Testis (tissue), 3 donors: Measurements from ENCODE around the gene SIL1. TPM values are rescaled to one million over a fixed set of nuclear protein-coding genes. Genes with fewer than 3 reads are reported as not detected.

Experiments used
- DNase-seq: peaks from one replicate; pipeline ENCODE4 v3.0.0-alpha.2; 2019
- H3K27ac ChIP-seq, 2 donors: fragments of 200-600 bp; sonication (generic); one replicate each; pipeline ENCODE4 v1.5.1; 2019
- H3K27me3 ChIP-seq: fragments of 200-600 bp; sonication (generic); one replicate; pipeline ENCODE4 v1.5.1; 2019
- H3K36me3 ChIP-seq: fragments of 200-600 bp; sonication (generic); one replicate; pipeline ENCODE4 v1.5.1; 2017; ENCODE audit warnings: low read depth; ENCODE audit errors: missing control alignments
- H3K4me1 ChIP-seq: fragments of 200-600 bp; sonication (generic); one replicate; pipeline ENCODE4 v1.5.1; 2019
- H3K4me3 ChIP-seq, 2 donors: fragments of 200-600 bp; sonication (generic); one replicate each; pipeline ENCODE4 v1.5.1; 2017 to 2019
- H3K9me3 ChIP-seq: fragments of 200-600 bp; sonication (generic); one replicate; pipeline ENCODE4 v1.5.1; 2017
- CTCF ChIP-seq, 3 experiments: fragments of 450-650 bp in 2 of 3; fragments of 200-600 bp in 1 of 3; sonication (generic) in 1 of 3; IDR thresholded peaks; one replicate each; pipeline ENCODE4 v1.5.1; 2016 to 2019; ENCODE audit warnings: antibody characterized with exemption in 3 of 3, mild to moderate bottlenecking in 2 of 3, moderate library complexity in 1 of 3
- POLR2A ChIP-seq: fragments of 450-650 bp; IDR thresholded peaks from one replicate; pipeline ENCODE4 v1.6.1; 2017; ENCODE audit warnings: antibody characterized with exemption, mild to moderate bottlenecking, moderate library complexity
- WGBS, 2 donors: methylation state at CpG; one replicate each; pipeline ENCODE4 v1.1.5; 2018; 5-methylcytosine and 5-hydroxymethylcytosine counted together
- intact Hi-C: fragments of 100-400 bp; cut with DNase I; formaldehyde crosslinking; loops from one replicate; pipeline ENCODE4 v1.15.1; 2023; ENCODE audit warnings: low total_unique reads
- polyA plus RNA-seq: library from polyadenylated mRNA; stranded (reverse); fragments of 350-450 nt; fragmentation: Illumina TruSeq; extraction: RNeasy Lipid Tissue Mini Kit (QIAGEN cat#74804); gene quantifications from one replicate; pipeline ENCODE4 v1.2.3, GENCODE V29; 2014; ENCODE audit warnings: low read depth, low replicate concordance; ENCODE audit not compliant: insufficient read depth
- total RNA-seq, 2 donors: library from RNA; depleted of rRNA; stranded (reverse); fragments of >200 nt; gene quantifications; one replicate each; pipeline ENCODE4 v1.2.3, GENCODE V29; 2016

SIL1 gene
- total and polyA plus RNA-seq, 3 donors from 2014 or later, result 86.5 to 116 (median 98.2) TPM

- Histone ChIP-seq H3K9me3 (no peaks in the 10 kb centered on the region), H3K27me3 (no peaks in the 10 kb centered on the region), H3K4me1 (peaks cover 24% of the 10 kb centered on the region), H3K27ac (no peak overlapping the region), H3K4me3 (no peak overlapping the region), H3K36me3 (no peaks in the 10 kb centered on the region)
- intact Hi-C loops, result no loop called here
- no peak for DNase-seq
- TF ChIP-seq POLR2A (no peak), CTCF (IDR thresholded peaks at IDR 0.05) (no peak)
- 91 to 94% methylated on average over 22 to 23 of the region's 23 CpGs for WGBS, 2 donors
Observed at GRCh38 chr5:138945421-138946240, 252.5 kb downstream of the SIL1 start.

DNA sequence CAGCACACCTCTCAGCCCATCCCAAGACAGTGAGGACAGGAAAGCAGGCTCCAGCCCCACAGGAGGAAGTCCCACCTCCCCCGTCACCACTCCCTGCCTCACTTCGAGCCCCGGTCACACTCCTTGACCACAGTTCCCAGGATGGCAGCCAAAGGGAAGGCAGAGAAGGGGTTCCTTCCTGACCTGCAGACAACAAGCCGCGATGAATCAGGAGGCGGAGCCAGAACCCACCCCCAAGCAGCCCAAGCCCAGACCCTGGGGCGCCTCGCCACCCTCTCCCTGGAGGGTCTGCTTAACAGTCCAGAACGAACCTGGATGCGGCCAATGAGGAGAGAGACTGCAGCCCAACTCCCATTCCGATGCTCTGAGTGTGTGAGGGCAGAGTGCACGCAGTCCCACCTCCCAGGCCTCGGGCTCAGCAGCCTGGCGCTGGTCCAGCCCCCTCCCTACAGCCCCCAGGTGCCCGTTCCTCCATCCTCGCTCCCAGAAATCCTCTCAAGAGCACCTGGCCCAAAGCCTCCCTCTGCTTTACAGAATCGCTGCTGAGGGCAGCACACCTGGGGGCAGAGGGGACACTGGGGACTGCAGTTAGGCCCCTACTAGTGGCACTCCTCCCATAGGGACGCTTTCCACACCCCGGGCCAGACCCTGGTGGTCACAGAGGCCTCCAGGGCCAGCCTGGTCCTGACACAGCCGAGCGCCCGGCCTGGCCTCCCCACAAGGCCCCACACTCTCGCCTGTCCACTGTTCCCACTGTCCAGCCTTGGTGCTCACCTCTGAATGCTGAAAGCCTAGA is 253.4 kb downstream of the SIL1 start:
- H3K27ac ChIP-seq, result no peak overlapping the region
- TF ChIP-seq CTCF (IDR thresholded peaks at IDR 0.05), result no peak
- TF ChIP-seq POLR2A, result no peak
- H3K4me3 ChIP-seq, result no peak overlapping the region
- no peaks in the 10 kb centered on the region for H3K36me3 ChIP-seq
- DNase-seq, result no peak
- H3K4me1 ChIP-seq, result peaks cover 16% of the 10 kb centered on the region
- no peaks in the 10 kb centered on the region for H3K9me3 ChIP-seq
- H3K27me3 ChIP-seq, result no peaks in the 10 kb centered on the region
- intact Hi-C loops, result no loop called here
- 87 to 90% methylated on average over 15 to 23 of the region's 23 CpGs for WGBS, 2 donors

- DNase-seq, result no peak
- no peak overlapping the region for H3K27ac ChIP-seq
- no peaks in the 10 kb centered on the region for H3K36me3 ChIP-seq
- WGBS, 2 donors, result 90 to 94% methylated on average over 4 to 6 of the region's 6 CpGs
- no peaks in the 10 kb centered on the region for H3K27me3 ChIP-seq
- peaks cover 7% of the 10 kb centered on the region for H3K4me1 ChIP-seq
- intact Hi-C loops, result no loop called here
- no peaks in the 10 kb centered on the region for H3K9me3 ChIP-seq
- no peak for TF ChIP-seq CTCF (IDR thresholded peaks at IDR 0.05)
- no peak for TF ChIP-seq POLR2A
- H3K4me3 ChIP-seq, result no peak overlapping the region
Observed at GRCh38 chr5:138943599-138944173, 254.5 kb downstream of the SIL1 start.

- TF ChIP-seq POLR2A (no peak), CTCF (IDR thresholded peaks at IDR 0.05) (no peak)
- no peak for DNase-seq
- Histone ChIP-seq H3K27ac (no peak overlapping the region), H3K27me3 (no peaks in the 10 kb centered on the region), H3K36me3 (no peaks in the 10 kb centered on the region), H3K4me3 (no peak overlapping the region), H3K9me3 (no peaks in the 10 kb centered on the region), H3K4me1 (no peaks in the 10 kb centered on the region)
- 86 to 88% methylated on average over 3 of the region's 3 CpGs for WGBS, 2 donors
- intact Hi-C loops, result no loop called here
Observed at GRCh38 chr5:138942861-138943260, 255.3 kb downstream of the SIL1 start.
